Renal cortical epithelial cell (primary cell): ENCODE results near the gene PDGFD. TPM values are rescaled to one million over a fixed set of nuclear protein-coding genes. Genes with fewer than 3 reads are reported as not detected.

Experiments used
- DNase-seq: peaks from one replicate; pipeline ENCODE4 v3.0.0-alpha.2; 2011; ENCODE audit warnings: low read depth
- total RNA-seq: library from RNA; depleted of rRNA; stranded (reverse); fragments of >200 nt; gene quantifications from 2 replicates; pipeline ENCODE4 v1.2.3, GENCODE V29; 2014

The PDGFD gene
- 4.2 and 8.7 TPM in 2 replicates for total RNA-seq

GRCh38 chr11:104164028-104164520, at the start of gene PDGFD:
Gene PDGFD, minus strand, starts transcription at chr11:104164147.
- peak; percentile 55 for DNase-seq

GRCh38 chr11:104206936-104207335, 43.0 kb upstream of the PDGFD start:
- DNase-seq, result no peak

GRCh38 chr11:104205838-104206237, 41.9 kb upstream of the PDGFD start:
- DNase-seq, result no peak

- DNase-seq, result no peak
Measured at GRCh38 chr11:104200688-104201087, 36.7 kb upstream of the PDGFD start.

- no peak for DNase-seq
Measured at GRCh38 chr11:104199053-104199452, 35.1 kb upstream of the PDGFD start.

- DNase-seq, result no peak
Measured at GRCh38 chr11:104198576-104198975, 34.6 kb upstream of the PDGFD start.

GRCh38 chr11:104191124-104191523, 27.2 kb upstream of the PDGFD start:
- DNase-seq, result no peak

- peak; percentile 19 for DNase-seq
Measured at GRCh38 chr11:104183593-104183992, 19.6 kb upstream of the PDGFD start.

- DNase-seq, result no peak
Measured at GRCh38 chr11:104175769-104176168, 11.8 kb upstream of the PDGFD start.

GRCh38 chr11:104169091-104169490, 5.1 kb upstream of the PDGFD start:
- no peak for DNase-seq

GRCh38 chr11:104165014-104165413, 1.1 kb upstream of the PDGFD start:
- DNase-seq, result no peak

- DNase-seq, result peak; percentile 13
Measured at GRCh38 chr11:104163100-104164027, 583 bp downstream of the PDGFD start.

GRCh38 chr11:104161751-104162450, 2.0 kb downstream of the PDGFD start:
- DNase-seq, result no peak

GRCh38 chr11:104159356-104159755, 4.6 kb downstream of the PDGFD start:
- no peak for DNase-seq

- DNase-seq, result no peak
Measured at GRCh38 chr11:104155375-104155774, 8.6 kb downstream of the PDGFD start.

- DNase-seq, result no peak
Measured at GRCh38 chr11:104154296-104154695, 9.7 kb downstream of the PDGFD start.

- DNase-seq, result no peak
Measured at GRCh38 chr11:104152941-104153505, 10.9 kb downstream of the PDGFD start.

GRCh38 chr11:104151404-104152204, 12.3 kb downstream of the PDGFD start:
- peak; percentile 21 for DNase-seq

GRCh38 chr11:104148706-104149105, 15.2 kb downstream of the PDGFD start:
- DNase-seq, result no peak

- DNase-seq, result no peak
Measured at GRCh38 chr11:104148074-104148473, 15.9 kb downstream of the PDGFD start.

- no peak for DNase-seq
Measured at GRCh38 chr11:104146943-104147342, 17.0 kb downstream of the PDGFD start.

GRCh38 chr11:104146421-104146820, 17.5 kb downstream of the PDGFD start:
- no peak for DNase-seq
